ENCODE data around the gene FSD1. TPM values are rescaled to one million over a fixed set of nuclear protein-coding genes. Genes with fewer than 3 reads are reported as not detected.
"Not testable (repeated sequence)": the region's sequence is repeated elsewhere in the genome, so short reads cannot be mapped to it uniquely, and the experiment has no call there.

The FSD1 gene
- total RNA-seq, 4 donors from 2014 or later: 0.18 to 0.61 TPM; not detected in 2

GRCh38 chr19:4284974-4285373 is 19.4 kb upstream of the FSD1 start:
- H3K27me3 ChIP-seq: peaks cover 0 to 72% (median 11%) of the 10 kb centered on the region in 4 donors
- intact Hi-C loops (cut with DNase I): no loop called here
- H3K27ac ChIP-seq: no peak overlapping the region
- H3K9me3 ChIP-seq: no peaks in the 10 kb centered on the region
- WGBS, 2 donors: 64 to 76% methylated on average over 4 of the region's 6 CpGs
- H3K4me3 ChIP-seq: no peak overlapping the region
- no peaks in the 10 kb centered on the region for H3K36me3 ChIP-seq
- TF ChIP-seq CTCF (IDR thresholded peaks at IDR 0.05): no peak
- no peak for TF ChIP-seq POLR2A (IDR thresholded peaks at IDR 0.05)
- DNase-seq: no peak
- H3K4me1 ChIP-seq: peaks cover 0 to 2% (median 0%) of the 10 kb centered on the region in 3 donors

DNA sequence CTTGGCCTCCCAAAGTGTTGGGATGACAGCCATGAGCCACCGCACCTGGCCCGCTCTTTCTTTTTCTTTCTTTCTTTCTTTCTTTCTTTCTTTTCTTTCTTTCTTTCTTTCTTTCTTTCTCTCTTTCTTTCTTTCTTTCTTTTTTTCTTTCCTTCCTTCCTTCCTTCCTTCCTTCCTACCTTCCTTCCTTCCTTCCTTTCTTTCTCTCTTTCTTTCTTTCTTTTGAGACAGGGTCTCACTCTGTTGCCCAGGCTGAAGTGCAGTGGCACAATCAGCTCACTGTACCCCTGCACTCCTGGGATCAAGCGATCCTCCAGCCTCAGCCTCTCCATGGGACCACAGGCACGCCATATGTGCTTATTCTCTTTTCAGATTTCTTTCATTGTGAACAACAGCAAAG is 18.3 kb upstream of the FSD1 start:
- H3K36me3 ChIP-seq; intact Hi-C loops (cut with DNase I); H3K4me3 ChIP-seq; H3K27ac ChIP-seq; DNase-seq; H3K9me3 ChIP-seq; H3K4me1 ChIP-seq: not testable (repeated sequence)
- peaks cover 0 to 69% (median under 1%) of the 10 kb centered on the region in 4 donors for H3K27me3 ChIP-seq
- WGBS, 2 donors: 80 to 83% methylated on average over 4 of the region's 4 CpGs

DNA sequence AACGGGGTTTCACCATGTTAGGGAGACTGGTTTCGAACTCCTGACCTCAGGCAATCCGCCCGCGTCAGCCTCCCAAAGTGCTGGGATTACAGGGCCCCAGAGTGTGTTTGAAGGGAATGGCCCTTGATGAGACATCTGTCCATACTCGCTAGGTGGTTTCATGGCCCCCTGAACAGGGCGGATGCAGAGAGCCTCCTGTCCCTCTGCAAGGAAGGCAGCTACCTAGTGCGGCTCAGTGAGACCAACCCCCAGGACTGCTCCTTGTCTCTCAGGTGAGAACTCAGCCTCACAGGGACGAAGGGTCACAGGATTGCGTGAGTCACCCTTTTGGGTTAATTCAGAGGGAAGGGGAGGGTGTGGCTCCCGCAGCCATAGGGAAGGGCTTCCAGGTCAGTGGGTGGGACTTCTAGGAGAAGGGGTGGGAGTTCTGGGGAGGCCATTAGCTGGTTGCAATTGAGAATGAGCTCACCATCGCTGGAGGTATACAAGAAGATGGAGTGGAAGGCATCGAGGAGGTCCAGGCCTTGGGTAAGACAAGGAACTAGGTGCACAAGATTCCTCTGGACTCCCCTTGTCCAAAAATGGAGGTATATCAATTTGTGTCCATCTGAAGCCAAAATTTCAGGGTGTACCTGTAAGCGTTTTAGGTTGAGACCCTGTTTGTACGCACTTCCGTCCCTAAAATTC is 16.2 kb upstream of the FSD1 start:
- DNase-seq: no peak
- intact Hi-C loops (cut with DNase I): no loop called here
- Histone ChIP-seq H3K4me3 (no peak overlapping the region), H3K36me3 (no peaks in the 10 kb centered on the region), H3K27me3 (peaks cover 0 to 55% (median 0%) of the 10 kb centered on the region in 4 donors), H3K9me3 (no peaks in the 10 kb centered on the region), H3K27ac (no peak overlapping the region), H3K4me1 (no peaks in the 10 kb centered on the region)
- 66 to 73% methylated on average over 15 to 16 of the region's 16 CpGs for WGBS, 2 donors
- TF ChIP-seq POLR2A (IDR thresholded peaks at IDR 0.05): no peak
- TF ChIP-seq CTCF (IDR thresholded peaks at IDR 0.05): no peak

GRCh38 chr19:4291184-4291732 is 13.1 kb upstream of the FSD1 start:
- peaks cover 0 to 47% (median 0%) of the 10 kb centered on the region in 4 donors for H3K27me3 ChIP-seq
- intact Hi-C loops (cut with DNase I): no loop called here
- WGBS, 2 donors: 80 to 81% methylated on average over 7 of the region's 8 CpGs
- no peaks in the 10 kb centered on the region for H3K4me1 ChIP-seq
- H3K27ac ChIP-seq: no peak overlapping the region
- TF ChIP-seq POLR2A (IDR thresholded peaks at IDR 0.05) (no peak), CTCF (IDR thresholded peaks at IDR 0.05) (no peak)
- no peaks in the 10 kb centered on the region for H3K9me3 ChIP-seq
- no peak overlapping the region for H3K4me3 ChIP-seq
- H3K36me3 ChIP-seq: no peaks in the 10 kb centered on the region
- DNase-seq: no peak

- Histone ChIP-seq H3K4me3 (no peak overlapping the region), H3K4me1 (no peaks in the 10 kb centered on the region), H3K27me3 (peaks cover 0 to 47% (median 0%) of the 10 kb centered on the region in 4 donors), H3K9me3 (no peaks in the 10 kb centered on the region), H3K27ac (no peak overlapping the region), H3K36me3 (no peaks in the 10 kb centered on the region)
- intact Hi-C loops (cut with DNase I): no loop called here
- TF ChIP-seq CTCF (IDR thresholded peaks at IDR 0.05): no peak
- no peak for TF ChIP-seq POLR2A (IDR thresholded peaks at IDR 0.05)
- 71 to 76% methylated on average over 6 to 8 of the region's 15 CpGs for WGBS, 2 donors
- no peak for DNase-seq
Measured at GRCh38 chr19:4292515-4292914, 11.9 kb upstream of the FSD1 start.
